ENCODE data around the gene PRMT5. TPM values are rescaled to one million over a fixed set of nuclear protein-coding genes. Genes with fewer than 3 reads are reported as not detected.

PRMT5 gene
- total and polyA plus RNA-seq, 2 donors (not counting 3 experiments of a cell fraction or from before 2014, with no cell fraction given), result 73.1 to 197 TPM

GRCh38 chr14:22882529-22883172 lies 46.5 kb downstream of the PRMT5 start:
- H4K20me1 ChIP-seq (replicated peaks; ENCODE audit: control insufficient read depth, extremely low read depth, insufficient read depth, low read length), result no peaks in the 10 kb centered on the region
- H3K36me3 ChIP-seq (ENCODE audit: control insufficient read depth in 2 of 2, extremely low read depth in 1 of 2, insufficient read depth in 2 of 2, low read length in 2 of 2), result peaks cover 0 to 10% of the 10 kb centered on the region in 2 experiments
- ChIA-PET CTCF (interaction anchor here (0.8 to 11.4 kb wide), 7 partner anchors 9 to 36 kb away, joined by 3 to 80 read pairs (median 4); partner anchors contain the start of genes LRP10 and RBM23), POLR2A (interaction anchor here (1.4 kb wide), 1 partner anchor 60 kb away, joined by 3 read pairs; no protein-coding TSS in a partner anchor)
- no TSS peak for BruUV-seq (replicated peaks)
- H2AFZ ChIP-seq (ENCODE audit: low read depth, low read length), result no peak overlapping the region
- no peak for FAIRE-seq
- DNase-seq (ENCODE audit: low read depth, low spot score), result peak; percentile 19
- no peaks in the 10 kb centered on the region for H3K79me2 ChIP-seq (ENCODE audit: control insufficient read depth, insufficient read depth, low read length)
- H3K4me3 ChIP-seq (replicated peaks in 1 of 3; ENCODE audit: insufficient read depth in 1 of 3, low read depth in 1 of 3, low read length in 3 of 3), result no peak overlapping the region
- no peaks in the 10 kb centered on the region for H3K9me1 ChIP-seq (replicated peaks; ENCODE audit: control insufficient read depth, extremely low read depth, insufficient read depth, low read length)
- no peaks in the 10 kb centered on the region for H3K4me1 ChIP-seq (ENCODE audit: control insufficient read depth, extremely low read depth, insufficient read depth, low read length)
- intact Hi-C loops (cut with micrococcal nuclease) (no loop called here), dilution Hi-C loops (cut with MboI; ENCODE audit: extremely low pct_ligation_motif_present, low sequenced_read_pairs) (no loop called here)
- no peak overlapping the region for H3K9ac ChIP-seq (replicated peaks; ENCODE audit: extremely low read depth, insufficient read depth, low read length)
- H3K27me3 ChIP-seq (ENCODE audit: control insufficient read depth in 2 of 2, insufficient read depth in 2 of 2, low read length in 2 of 2), result no peaks in the 10 kb centered on the region
- H3K9me3 ChIP-seq (replicated peaks; ENCODE audit: control insufficient read depth, insufficient read depth, low read length), result no peaks in the 10 kb centered on the region
- H3K4me2 ChIP-seq (ENCODE audit: insufficient read depth, low read length), result no peak overlapping the region
- no peak overlapping the region for H3K27ac ChIP-seq (ENCODE audit: insufficient read depth, low read depth, low read length)
- no peak for TF ChIP-seq POLR2AphosphoS5 (IDR thresholded peaks at IDR 0.05; ENCODE audit: insufficient read depth, low read depth, low read length)
- no peak for TF ChIP-seq EZH2 (IDR thresholded peaks at IDR 0.05; ENCODE audit: borderline replicate concordance, low read depth, low read length, severe bottlenecking)
- no peak for TF ChIP-seq MAX (IDR thresholded peaks at IDR 0.05; ENCODE audit: insufficient read depth, insufficient read length)
- no peak for TF ChIP-seq CTCF (IDR thresholded peaks at IDR 0.05; ENCODE audit: extremely low read depth in 1 of 2, insufficient read depth in 1 of 2, low read depth in 1 of 2, low read length in 2 of 2)
- TF ChIP-seq FOS (IDR thresholded peaks at IDR 0.05; ENCODE audit: borderline replicate concordance, insufficient read depth, low read length), result no peak
- no peak for TF ChIP-seq MYC (IDR thresholded peaks at IDR 0.05; ENCODE audit: low read depth, low read length)
- no peak for TF ChIP-seq POLR2A (IDR thresholded peaks at IDR 0.05; ENCODE audit: low read depth, low read length)
- no peak for TF ChIP-seq GATA2 (IDR thresholded peaks at IDR 0.05; ENCODE audit: insufficient read depth, insufficient read length, low read depth, low read length)
- TF ChIP-seq JUN (IDR thresholded peaks at IDR 0.05; ENCODE audit: borderline replicate concordance, insufficient read depth, insufficient read length, low read depth), result no peak

Measured in endothelial cell of umbilical vein (primary cell).